Uterus (tissue), 4 donors: ENCODE measurements around the gene ARHGDIB. TPM values are rescaled to one million over a fixed set of nuclear protein-coding genes. Genes with fewer than 3 reads are reported as not detected.

Experiments
- DNase-seq, 2 donors: peaks; one replicate each; pipeline ENCODE4 v3.0.0-alpha.2; 2019 to 2020
- H3K27ac ChIP-seq, 2 donors: fragments of 200-600 bp; sonication (generic); 1 replicate in 1 of 2; 2 replicates in 1 of 2; pipeline ENCODE4 v1.5.1; 2016 to 2018
- H3K27me3 ChIP-seq, 2 donors: fragments of 200-600 bp; sonication (generic); one replicate each; pipeline ENCODE4 v1.5.1; 2018 to 2019; ENCODE audit warnings: control low read depth in 1 of 2
- H3K36me3 ChIP-seq, 2 donors: fragments of 200-600 bp; sonication (generic); one replicate each; pipeline ENCODE4 v1.5.1; 2019; ENCODE audit warnings: control low read depth in 1 of 2
- H3K4me1 ChIP-seq, 2 donors: fragments of 200-600 bp; sonication (generic); one replicate each; pipeline ENCODE4 v1.5.1; 2018 to 2019; ENCODE audit warnings: control low read depth in 1 of 2
- H3K4me3 ChIP-seq, 2 donors: fragments of 200-600 bp; sonication (generic); 1 replicate in 1 of 2; 2 replicates in 1 of 2; pipeline ENCODE4 v1.5.1; 2018 to 2019; ENCODE audit warnings: mild to moderate bottlenecking in 1 of 2
- H3K9me3 ChIP-seq, 2 donors: fragments of 200-600 bp; sonication (generic); one replicate each; pipeline ENCODE4 v1.5.1; 2019; ENCODE audit warnings: control low read depth in 1 of 2
- CTCF ChIP-seq, 4 experiments: fragments of 200-600 bp in 2 of 4; fragments of 450-650 bp in 2 of 4; sonication (generic) in 2 of 4; IDR thresholded peaks; one replicate each; pipeline ENCODE4 v1.5.1; 2016 to 2019; ENCODE audit warnings: antibody characterized with exemption in 4 of 4, mild to moderate bottlenecking in 2 of 4, moderate library complexity in 1 of 4
- POLR2A ChIP-seq, 2 donors: fragments of 450-650 bp; IDR thresholded peaks; one replicate each; pipeline ENCODE4 v1.6.1; 2016; ENCODE audit warnings: antibody characterized with exemption in 2 of 2, mild to moderate bottlenecking in 1 of 2, moderate library complexity in 1 of 2
- intact Hi-C: fragments of 100-400 bp; cut with DNase I; formaldehyde crosslinking; loops from one replicate; pipeline ENCODE4 v1.15.1; 2023; ENCODE audit warnings: low total_unique reads
- total RNA-seq, 4 donors: library from RNA; depleted of rRNA in 3 of 4; stranded (reverse); fragments of >200 nt in 3 of 4; gene quantifications; one replicate each; pipeline versions ENCODE4 v1.1.0 to v1.2.4, GENCODE V29; 2014 to 2023
- donor health status: DM: yes; HTN: yes; CAD: no.

The ARHGDIB gene
- total RNA-seq, 4 donors from 2014 or later = 28.4 to 175 (median 59.9) TPM

- Histone ChIP-seq H3K4me3 (no peak overlapping the region), H3K4me1 (no peaks in the 10 kb centered on the region), H3K36me3 (no peaks in the 10 kb centered on the region), H3K27ac (peak overlapping the region; percentile 77 to 82), H3K9me3 (no peaks in the 10 kb centered on the region), H3K27me3 (no peaks in the 10 kb centered on the region)
- TF ChIP-seq POLR2A (IDR thresholded peaks at IDR 0.05) (no peak), CTCF (IDR thresholded peaks at IDR 0.05) (no peak)
- DNase-seq = no peak
- intact Hi-C loops = no loop called here
These were observed 2.3 kb downstream of the ARHGDIB start for GRCh38 chr12:14959126-14959440.

GRCh38 chr12:14958361-14959125 is 2.9 kb downstream of the ARHGDIB start:
- H3K4me3 ChIP-seq = no peak overlapping the region
- no peaks in the 10 kb centered on the region for H3K36me3 ChIP-seq
- no peaks in the 10 kb centered on the region for H3K4me1 ChIP-seq
- H3K27ac ChIP-seq = peak overlapping the region; percentile 77 to 82
- no peaks in the 10 kb centered on the region for H3K9me3 ChIP-seq
- DNase-seq = no peak
- H3K27me3 ChIP-seq = no peaks in the 10 kb centered on the region
- no peak for TF ChIP-seq POLR2A (IDR thresholded peaks at IDR 0.05)
- no peak for TF ChIP-seq CTCF (IDR thresholded peaks at IDR 0.05)
- intact Hi-C loops = no loop called here

GRCh38 chr12:14957551-14958168 is 3.7 kb downstream of the ARHGDIB start:
- peak in 1 of 2 donors; percentile 20 for TF ChIP-seq POLR2A (IDR thresholded peaks at IDR 0.05)
- TF ChIP-seq CTCF (IDR thresholded peaks at IDR 0.05) = no peak
- H3K36me3 ChIP-seq = no peaks in the 10 kb centered on the region
- no peaks in the 10 kb centered on the region for H3K4me1 ChIP-seq
- no peaks in the 10 kb centered on the region for H3K9me3 ChIP-seq
- peak overlapping the region; percentile 77 to 82 for H3K27ac ChIP-seq
- DNase-seq = no peak
- no peaks in the 10 kb centered on the region for H3K27me3 ChIP-seq
- intact Hi-C loops = no loop called here
- no peak overlapping the region for H3K4me3 ChIP-seq

GRCh38 chr12:14956905-14957304 is 4.5 kb downstream of the ARHGDIB start:
- Histone ChIP-seq H3K4me1 (no peaks in the 10 kb centered on the region), H3K27me3 (no peaks in the 10 kb centered on the region), H3K4me3 (no peak overlapping the region), H3K36me3 (no peaks in the 10 kb centered on the region), H3K27ac (peak overlapping the region; percentile 77 to 82), H3K9me3 (no peaks in the 10 kb centered on the region)
- DNase-seq = no peak
- intact Hi-C loops = no loop called here
- TF ChIP-seq POLR2A (IDR thresholded peaks at IDR 0.05) = no peak
- no peak for TF ChIP-seq CTCF (IDR thresholded peaks at IDR 0.05)
